ENCODE results near the gene OIP5. TPM values are rescaled to one million over a fixed set of nuclear protein-coding genes. Genes with fewer than 3 reads are reported as not detected.

OIP5 gene
- total RNA-seq, 1 donor, result 0.72 TPM

- H3K4me2 ChIP-seq (ENCODE audit: insufficient read depth, low read length), result peak overlapping the region; percentile 63
- H3K9me3 ChIP-seq (ENCODE audit: low read depth, low read length), result no peaks in the 10 kb centered on the region
- no peaks in the 10 kb centered on the region for H4K20me1 ChIP-seq (ENCODE audit: insufficient read depth, low read length)
- TF ChIP-seq CTCF (IDR thresholded peaks at IDR 0.05; ENCODE audit: extremely low read depth, low read depth, low read length), result no peak
- peaks cover 13% of the 10 kb centered on the region for H3K36me3 ChIP-seq (ENCODE audit: insufficient read depth, low read length)
- no peaks in the 10 kb centered on the region for H3K27me3 ChIP-seq (ENCODE audit: insufficient read depth, low read length)
- peaks cover 84% of the 10 kb centered on the region for H3K79me2 ChIP-seq (ENCODE audit: insufficient read depth, low read length)
- peak overlapping the region; percentile 93 for H2AFZ ChIP-seq (ENCODE audit: low read length)
- no peak for DNase-seq (ENCODE audit: insufficient read length, low spot score, missing footprints)
- H3K4me3 ChIP-seq (ENCODE audit: insufficient read depth, low read length), result no peak overlapping the region
- H3K27ac ChIP-seq (ENCODE audit: low read depth, low read length), result peak overlapping the region; percentile 32
- H3K4me1 ChIP-seq (ENCODE audit: insufficient read depth, low read length), result peaks cover 6% of the 10 kb centered on the region
Observed at GRCh38 chr15:41337631-41338522, 5.5 kb upstream of the OIP5 start.

GRCh38 chr15:41337047-41337446, 4.7 kb upstream of the OIP5 start:
- no peak for TF ChIP-seq CTCF (IDR thresholded peaks at IDR 0.05; ENCODE audit: extremely low read depth, low read depth, low read length)
- Histone ChIP-seq H3K4me1 (ENCODE audit: insufficient read depth, low read length) (peaks cover 6% of the 10 kb centered on the region), H3K27ac (ENCODE audit: low read depth, low read length) (peak overlapping the region; percentile 32), H2AFZ (ENCODE audit: low read length) (peak overlapping the region; percentile 93), H4K20me1 (ENCODE audit: insufficient read depth, low read length) (no peaks in the 10 kb centered on the region), H3K9me3 (ENCODE audit: low read depth, low read length) (no peaks in the 10 kb centered on the region), H3K4me2 (ENCODE audit: insufficient read depth, low read length) (no peak overlapping the region), H3K79me2 (ENCODE audit: insufficient read depth, low read length) (peaks cover 79% of the 10 kb centered on the region), H3K27me3 (ENCODE audit: insufficient read depth, low read length) (no peaks in the 10 kb centered on the region), H3K36me3 (ENCODE audit: insufficient read depth, low read length) (peaks cover 10% of the 10 kb centered on the region), H3K4me3 (ENCODE audit: insufficient read depth, low read length) (no peak overlapping the region)
- DNase-seq (ENCODE audit: insufficient read length, low spot score, missing footprints), result no peak

GRCh38 chr15:41336549-41336948, 4.2 kb upstream of the OIP5 start:
- H3K27me3 ChIP-seq (ENCODE audit: insufficient read depth, low read length), result no peaks in the 10 kb centered on the region
- peaks cover 76% of the 10 kb centered on the region for H3K79me2 ChIP-seq (ENCODE audit: insufficient read depth, low read length)
- peaks cover 6% of the 10 kb centered on the region for H3K36me3 ChIP-seq (ENCODE audit: insufficient read depth, low read length)
- no peaks in the 10 kb centered on the region for H4K20me1 ChIP-seq (ENCODE audit: insufficient read depth, low read length)
- no peak for TF ChIP-seq CTCF (IDR thresholded peaks at IDR 0.05; ENCODE audit: extremely low read depth, low read depth, low read length)
- peak overlapping the region; percentile 50 for H2AFZ ChIP-seq (ENCODE audit: low read length)
- DNase-seq (ENCODE audit: insufficient read length, low spot score, missing footprints), result no peak
- no peaks in the 10 kb centered on the region for H3K9me3 ChIP-seq (ENCODE audit: low read depth, low read length)
- no peak overlapping the region for H3K27ac ChIP-seq (ENCODE audit: low read depth, low read length)
- H3K4me2 ChIP-seq (ENCODE audit: insufficient read depth, low read length), result no peak overlapping the region
- H3K4me3 ChIP-seq (ENCODE audit: insufficient read depth, low read length), result no peak overlapping the region
- peaks cover 8% of the 10 kb centered on the region for H3K4me1 ChIP-seq (ENCODE audit: insufficient read depth, low read length)

GRCh38 chr15:41334293-41335120, 2.1 kb upstream of the OIP5 start:
- H3K9me3 ChIP-seq (ENCODE audit: low read depth, low read length), result no peaks in the 10 kb centered on the region
- no peak overlapping the region for H3K27ac ChIP-seq (ENCODE audit: low read depth, low read length)
- H4K20me1 ChIP-seq (ENCODE audit: insufficient read depth, low read length), result no peaks in the 10 kb centered on the region
- peak overlapping the region; percentile 97 for H3K4me2 ChIP-seq (ENCODE audit: insufficient read depth, low read length)
- H3K79me2 ChIP-seq (ENCODE audit: insufficient read depth, low read length), result peaks cover 56% of the 10 kb centered on the region
- peak overlapping the region; percentile 88 for H2AFZ ChIP-seq (ENCODE audit: low read length)
- TF ChIP-seq CTCF (IDR thresholded peaks at IDR 0.05; ENCODE audit: extremely low read depth, low read depth, low read length), result no peak
- H3K27me3 ChIP-seq (ENCODE audit: insufficient read depth, low read length), result no peaks in the 10 kb centered on the region
- no peak for DNase-seq (ENCODE audit: insufficient read length, low spot score, missing footprints)
- H3K4me1 ChIP-seq (ENCODE audit: insufficient read depth, low read length), result peaks cover 8% of the 10 kb centered on the region
- no peaks in the 10 kb centered on the region for H3K36me3 ChIP-seq (ENCODE audit: insufficient read depth, low read length)
- peak overlapping the region; percentile 24 for H3K4me3 ChIP-seq (ENCODE audit: insufficient read depth, low read length)
